CD4-positive, CD25-positive, alpha-beta regulatory T cell (primary cell): ENCODE measurements around the gene CARNS1. TPM values are rescaled to one million over a fixed set of nuclear protein-coding genes. Genes with fewer than 3 reads are reported as not detected.

Source experiments
- ATAC-seq, 2 donors: fragments of 150-1000 bp; cut with Tn5 transposase; one replicate each; pipeline ENCODE4 v1.10.0; 2021; ENCODE audit warnings: low read depth in 2 of 2, moderate number of reproducible peaks in 2 of 2, moderate library complexity in 1 of 2
- DNase-seq, 3 donors: peaks; one replicate each; pipeline versions ENCODE4 v3.0.0 to v3.0.0-alpha.2; 2012 to 2022; ENCODE audit warnings: mixed read lengths in 1 of 3
- H3K27ac ChIP-seq: one replicate; pipeline ENCODE4 v1.7.0; 2013; ENCODE audit warnings: mild to moderate bottlenecking, low read length; ENCODE audit not compliant: insufficient read depth, poor library complexity, severe bottlenecking
- H3K27me3 ChIP-seq: one replicate; pipeline ENCODE4 v1.7.0; 2013; ENCODE audit warnings: low read length; ENCODE audit not compliant: control insufficient read depth, insufficient read depth
- H3K36me3 ChIP-seq: one replicate; pipeline ENCODE4 v1.7.0; 2013; ENCODE audit warnings: mild to moderate bottlenecking, low read length, moderate library complexity; ENCODE audit not compliant: control insufficient read depth, insufficient read depth
- H3K4me1 ChIP-seq: 2 replicates; pipeline ENCODE4 v1.7.0; 2013; ENCODE audit warnings: mild to moderate bottlenecking, low read length; ENCODE audit not compliant: insufficient read depth, control insufficient read depth, poor library complexity, severe bottlenecking
- H3K4me3 ChIP-seq: one replicate; pipeline ENCODE4 v1.7.0; 2013; ENCODE audit warnings: low read depth, mild to moderate bottlenecking, low read length, moderate library complexity
- H3K9me3 ChIP-seq, 2 experiments: 1 replicate in 1 of 2; 2 replicates in 1 of 2; pipeline ENCODE4 v1.7.0; 2013; ENCODE audit warnings: low read length in 2 of 2, mild to moderate bottlenecking in 1 of 2, moderate library complexity in 1 of 2; ENCODE audit not compliant: control insufficient read depth in 2 of 2
- H3K27ac Mint-ChIP-seq, 3 donors: one replicate each; pipeline ENCODE4 v1.8.0; 2020 to 2022; ENCODE audit warnings: mild to moderate bottlenecking in 3 of 3, mixed read lengths in 3 of 3, moderate library complexity in 2 of 3
- H3K27me3 Mint-ChIP-seq: one replicate; pipeline ENCODE4 v1.8.0; 2022; ENCODE audit warnings: mild to moderate bottlenecking, mixed read lengths
- H3K36me3 Mint-ChIP-seq: one replicate; pipeline ENCODE4 v1.8.0; 2020; ENCODE audit warnings: mixed read lengths
- H3K4me1 Mint-ChIP-seq, 4 donors: one replicate each; pipeline ENCODE4 v1.8.0; 2020 to 2022; ENCODE audit warnings: mixed read lengths in 4 of 4, mild to moderate bottlenecking in 1 of 4
- H3K4me3 Mint-ChIP-seq, 4 donors: one replicate each; pipeline ENCODE4 v1.8.0; 2020 to 2022; ENCODE audit warnings: mild to moderate bottlenecking in 4 of 4, mixed read lengths in 4 of 4, moderate library complexity in 3 of 4
- H3K9me3 Mint-ChIP-seq, 7 donors: one replicate each; pipeline ENCODE4 v1.8.0; 2020 to 2022; ENCODE audit warnings: mixed read lengths in 7 of 7, mild to moderate bottlenecking in 3 of 7, moderate library complexity in 2 of 7
- polyA plus RNA-seq, 4 donors: library from polyadenylated mRNA; unstranded; fragments of 300-500 nt; fragmentation: Illumina TruSeq; gene quantifications; one replicate each; pipeline ENCODE4 v1.2.3, GENCODE V29; 2021
- total RNA-seq: library from RNA; stranded (reverse); gene quantifications from one replicate; pipeline ENCODE4 v1.2.3, GENCODE V29; 2022

Gene CARNS1
- total and polyA plus RNA-seq, 5 donors from 2014 or later: 0.63 to 7.8 (median 1.3) TPM

DNA sequence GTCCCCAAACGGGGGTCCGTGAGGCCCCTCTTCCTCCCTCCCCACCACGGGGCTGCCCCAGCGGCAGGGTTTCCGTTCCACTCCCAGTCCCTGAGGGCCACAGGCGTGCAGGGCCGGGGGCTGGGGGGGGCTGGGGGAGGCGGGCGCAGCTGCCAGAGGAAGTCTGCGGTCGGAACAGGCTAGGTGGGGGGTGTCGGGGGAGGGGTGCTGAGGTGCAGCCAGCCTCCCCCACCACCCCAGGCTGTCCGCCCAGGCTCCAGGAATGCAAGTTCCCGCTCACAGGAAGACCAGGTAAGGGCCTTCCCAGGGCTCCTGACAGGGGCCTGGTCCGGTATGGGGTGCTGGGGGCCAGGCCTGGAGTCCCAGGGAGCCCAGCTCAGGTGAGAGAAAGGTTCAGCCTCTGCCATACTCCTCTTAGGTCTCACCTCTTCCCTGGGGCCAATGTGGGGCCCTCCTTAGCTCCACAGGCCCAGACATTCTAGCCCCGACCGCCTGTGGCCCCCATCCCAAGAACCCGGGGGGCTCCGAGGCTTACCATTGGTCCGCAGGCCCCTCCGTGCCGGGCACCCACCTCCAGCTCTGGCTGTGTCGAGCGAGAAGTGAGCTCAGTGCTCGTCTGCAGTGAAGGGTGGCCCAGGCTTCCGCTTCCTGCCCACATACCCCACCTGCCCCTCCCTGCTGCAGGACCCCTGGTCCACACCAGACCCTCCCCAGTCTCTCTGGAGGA, 21.8 kb downstream of the CARNS1 start, which contains the start of gene PTPRCAP:
Gene PTPRCAP (minus strand): TSS at position 601 of the 727 bp plus-strand sequence. CDS start 63 bp downstream, at position 538.
- Mint-ChIP-seq H3K4me1 (peaks cover 4 to 78% (median 30%) of the 10 kb centered on the region in 4 donors), H3K9me3 (no peaks in the 10 kb centered on the region), H3K4me3 (peak within 1 kb of the TSS; percentile 97 to 99 (median 98)), H3K27me3 (no peaks in the 10 kb centered on the region), H3K36me3 (peaks cover 5% of the 10 kb centered on the region), H3K27ac (peak within 1 kb of the TSS; percentile 92 to 94 (median 94))
- no peaks in the 10 kb centered on the region for H3K27me3 ChIP-seq
- H3K36me3 ChIP-seq: peaks cover 12% of the 10 kb centered on the region
- ATAC-seq (peak; percentile 64 to 67), DNase-seq (peak; percentile 72 to 90 (median 84))
- H3K9me3 ChIP-seq: no peaks in the 10 kb centered on the region
- H3K4me1 ChIP-seq: peaks cover 93% of the 10 kb centered on the region
- H3K27ac ChIP-seq: peak within 1 kb of the TSS; percentile 94
- H3K4me3 ChIP-seq: peak within 1 kb of the TSS; percentile 90

DNA sequence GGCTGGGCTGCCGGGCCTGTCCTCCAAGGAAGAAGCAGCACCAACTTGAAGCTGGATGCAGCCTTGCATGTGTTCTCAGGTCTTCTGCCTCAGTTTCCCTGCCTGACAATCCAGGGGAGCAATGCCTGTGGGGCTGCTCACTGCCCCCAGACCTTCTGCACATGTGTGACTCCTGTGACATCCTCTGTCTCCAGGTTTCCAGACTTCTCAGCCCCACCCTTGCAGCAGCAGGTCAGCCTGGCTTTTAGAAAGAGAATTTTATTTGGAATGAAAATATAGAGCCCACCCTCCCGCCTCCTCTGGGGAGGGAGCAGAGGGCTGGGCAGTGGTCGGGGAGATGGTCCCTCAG, 22.3 kb downstream of the CARNS1 start:
- Mint-ChIP-seq H3K4me1 (peaks cover 6 to 78% (median 30%) of the 10 kb centered on the region in 4 donors), H3K27ac (peak overlapping the region; percentile 92 to 94 (median 94)), H3K36me3 (peaks cover 5% of the 10 kb centered on the region), H3K4me3 (peak overlapping the region; percentile 97 to 99 (median 98)), H3K9me3 (no peaks in the 10 kb centered on the region), H3K27me3 (no peaks in the 10 kb centered on the region)
- peaks cover 9% of the 10 kb centered on the region for H3K36me3 ChIP-seq
- ATAC-seq: no peak
- H3K27ac ChIP-seq: peak overlapping the region; percentile 94
- no peak for DNase-seq
- peaks cover 94% of the 10 kb centered on the region for H3K4me1 ChIP-seq
- H3K9me3 ChIP-seq: no peaks in the 10 kb centered on the region
- H3K27me3 ChIP-seq: no peaks in the 10 kb centered on the region
- H3K4me3 ChIP-seq: peak overlapping the region; percentile 88

DNA sequence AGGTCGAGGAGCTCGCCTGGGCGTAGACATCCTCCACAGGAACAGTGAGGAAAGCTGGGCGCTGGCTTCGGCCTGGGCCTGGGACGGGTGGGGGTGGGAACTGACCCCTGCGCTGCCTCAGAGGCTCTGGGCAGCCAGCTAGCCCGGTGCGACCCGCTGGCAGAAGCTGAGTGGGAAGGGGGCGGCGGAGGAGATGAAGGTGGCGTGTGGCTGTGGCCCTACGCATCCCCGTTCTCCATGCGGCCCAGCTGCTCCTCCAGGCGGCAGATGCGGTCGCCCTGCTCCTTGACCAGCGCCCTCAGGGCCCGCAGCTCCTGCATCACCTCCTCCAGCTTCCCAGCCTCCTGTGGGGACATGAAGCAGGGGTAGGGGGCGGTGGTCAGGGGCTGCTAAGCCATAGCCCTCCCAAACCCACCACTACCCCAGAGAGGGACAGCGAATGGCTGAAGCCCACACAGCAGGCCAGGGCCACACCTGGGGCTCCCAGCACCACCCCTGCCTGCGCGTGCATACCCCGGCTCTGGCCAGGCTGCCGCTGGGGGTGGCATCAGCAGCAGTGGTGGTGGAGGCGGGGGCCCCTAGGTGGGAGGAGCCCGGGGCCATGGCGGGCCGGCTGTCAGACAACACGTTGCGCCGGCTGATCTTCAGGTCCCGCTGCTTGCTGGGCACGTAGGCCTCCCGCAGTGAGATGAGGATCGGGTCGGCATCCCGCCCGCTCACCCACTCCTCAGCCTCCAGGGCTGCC, 22.9 kb downstream of the CARNS1 start:
- Histone ChIP-seq H3K27ac (peak overlapping the region; percentile 94), H3K4me1 (peaks cover 94% of the 10 kb centered on the region), H3K9me3 (no peaks in the 10 kb centered on the region), H3K4me3 (peak overlapping the region; percentile 88), H3K36me3 (peaks cover 9% of the 10 kb centered on the region), H3K27me3 (no peaks in the 10 kb centered on the region)
- ATAC-seq (peak; percentile 35 to 41), DNase-seq (peak; percentile 74 to 85 (median 76))
- Mint-ChIP-seq H3K4me3 (peak overlapping the region; percentile 97 to 99 (median 98)), H3K27ac (peak overlapping the region; percentile 92 to 94 (median 94)), H3K36me3 (peaks cover 5% of the 10 kb centered on the region), H3K27me3 (no peaks in the 10 kb centered on the region), H3K9me3 (no peaks in the 10 kb centered on the region), H3K4me1 (peaks cover 6 to 75% (median 30%) of the 10 kb centered on the region in 4 donors)

DNA sequence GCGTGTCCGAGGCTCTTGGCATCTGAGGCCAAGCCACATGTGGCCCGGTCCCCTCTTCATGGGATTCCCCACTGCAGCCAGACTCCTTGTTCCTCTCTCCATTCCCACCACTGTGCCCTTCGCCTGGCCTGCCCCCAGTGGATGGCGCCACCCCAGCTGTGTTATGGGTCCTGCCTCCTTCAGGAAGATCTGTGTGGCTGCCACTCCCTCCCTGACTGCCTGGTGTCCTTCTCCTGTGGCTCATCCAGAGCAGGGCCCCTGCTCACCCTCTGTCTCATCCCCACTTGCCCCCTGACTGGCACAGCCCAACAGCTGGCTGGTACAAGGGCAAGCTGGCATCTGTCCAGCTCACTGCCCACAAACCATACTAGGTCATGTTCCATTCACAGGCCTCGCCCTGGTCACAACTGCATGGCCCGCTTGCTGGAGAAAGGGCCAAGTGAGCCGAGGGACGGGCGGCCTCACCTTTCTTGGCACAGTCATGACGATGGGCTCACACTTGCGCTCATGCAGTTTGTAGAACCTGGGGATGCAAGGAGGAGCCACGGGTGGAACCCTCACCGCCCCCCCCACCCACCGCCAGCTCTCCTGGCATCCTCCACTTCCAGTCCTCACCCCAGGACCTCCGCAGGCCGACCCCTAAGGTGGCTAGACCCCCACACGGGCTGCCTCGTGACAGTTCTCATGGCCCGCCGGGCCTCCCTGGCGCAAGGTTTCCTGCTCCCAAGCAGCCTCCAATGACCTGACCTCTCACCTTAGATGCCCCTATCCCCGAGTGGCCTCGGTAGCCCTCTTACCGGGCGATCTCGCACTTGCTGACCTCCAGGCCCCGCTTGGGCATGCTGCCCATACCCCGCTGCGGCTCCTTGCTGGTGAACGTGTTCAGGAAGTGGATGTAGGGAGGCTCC, 24.1 kb downstream of the CARNS1 start:
- ATAC-seq: no peak
- peak overlapping the region; percentile 92 to 98 (median 94) for H3K27ac Mint-ChIP-seq
- no peaks in the 10 kb centered on the region for H3K27me3 ChIP-seq
- peaks cover 5% of the 10 kb centered on the region for H3K36me3 Mint-ChIP-seq
- H3K9me3 Mint-ChIP-seq: peaks cover 0 to 2% (median 0%) of the 10 kb centered on the region in 7 donors
- no peaks in the 10 kb centered on the region for H3K9me3 ChIP-seq
- H3K27ac ChIP-seq: peak overlapping the region; percentile 94
- H3K4me1 Mint-ChIP-seq: peaks cover 6 to 73% (median 31%) of the 10 kb centered on the region in 4 donors
- no peak for DNase-seq
- peaks cover 93% of the 10 kb centered on the region for H3K4me1 ChIP-seq
- H3K27me3 Mint-ChIP-seq: no peaks in the 10 kb centered on the region
- H3K4me3 Mint-ChIP-seq: peak overlapping the region; percentile 97 to 99 (median 98)
- peaks cover 7% of the 10 kb centered on the region for H3K36me3 ChIP-seq
- H3K4me3 ChIP-seq: peak overlapping the region; percentile 70

DNA sequence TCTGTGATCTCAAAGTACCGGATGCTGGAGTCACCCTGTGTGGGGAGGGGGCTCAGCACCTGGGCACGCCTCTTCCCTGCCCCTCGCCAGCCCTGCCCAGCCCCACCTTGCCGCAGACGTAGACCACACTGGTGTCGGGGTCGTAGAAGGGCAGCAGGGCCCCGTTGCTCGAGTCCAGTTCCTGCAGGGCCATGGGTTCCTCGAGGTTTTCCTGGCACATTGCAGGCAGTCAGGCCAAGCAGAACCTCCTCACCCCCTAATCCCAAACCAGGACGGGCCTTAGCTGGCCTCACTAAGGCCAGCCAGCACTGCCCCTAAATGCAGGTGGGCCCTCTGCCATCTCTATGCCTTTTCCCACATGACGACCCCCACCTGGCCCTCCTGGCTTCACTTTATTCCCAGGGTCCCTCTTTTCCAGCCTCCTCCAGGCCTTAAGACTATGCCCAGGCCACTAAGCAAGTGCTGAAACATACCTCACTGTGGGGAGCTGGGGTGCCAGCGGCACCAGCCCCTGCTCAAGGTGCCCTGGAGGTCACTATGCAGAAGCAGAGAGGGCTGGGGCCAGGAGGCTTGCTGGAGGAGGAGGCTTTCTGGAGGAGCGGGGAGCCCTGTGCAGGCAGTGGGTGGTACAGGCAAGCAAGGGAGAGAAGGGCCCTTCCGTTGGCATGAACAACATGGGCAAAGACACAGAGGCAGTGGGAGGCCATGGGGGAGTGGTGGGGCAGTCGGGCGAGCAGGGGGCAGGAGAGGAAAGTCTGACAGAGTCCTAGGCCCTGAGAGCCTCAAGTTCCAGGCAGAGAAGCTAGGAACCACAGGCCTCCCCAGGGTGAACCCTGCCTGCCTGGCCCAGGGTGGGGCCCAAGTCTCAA, 25.0 kb downstream of the CARNS1 start:
- Histone ChIP-seq H3K27me3 (no peaks in the 10 kb centered on the region), H3K36me3 (peaks cover 3% of the 10 kb centered on the region), H3K4me3 (peak overlapping the region; percentile 37), H3K4me1 (peaks cover 93% of the 10 kb centered on the region), H3K9me3 (no peaks in the 10 kb centered on the region), H3K27ac (peak overlapping the region; percentile 94)
- Mint-ChIP-seq H3K36me3 (peaks cover 5% of the 10 kb centered on the region), H3K27me3 (no peaks in the 10 kb centered on the region), H3K9me3 (peaks cover 0 to 2% (median 0%) of the 10 kb centered on the region in 7 donors), H3K4me1 (peaks cover 6 to 75% (median 38%) of the 10 kb centered on the region in 4 donors), H3K27ac (peak overlapping the region; percentile 92 to 98 (median 94)), H3K4me3 (peak overlapping the region; percentile 97 to 99 (median 98))
- DNase-seq (peak in 2 of 3 donors; percentile 29 to 66), ATAC-seq (no peak)

DNA sequence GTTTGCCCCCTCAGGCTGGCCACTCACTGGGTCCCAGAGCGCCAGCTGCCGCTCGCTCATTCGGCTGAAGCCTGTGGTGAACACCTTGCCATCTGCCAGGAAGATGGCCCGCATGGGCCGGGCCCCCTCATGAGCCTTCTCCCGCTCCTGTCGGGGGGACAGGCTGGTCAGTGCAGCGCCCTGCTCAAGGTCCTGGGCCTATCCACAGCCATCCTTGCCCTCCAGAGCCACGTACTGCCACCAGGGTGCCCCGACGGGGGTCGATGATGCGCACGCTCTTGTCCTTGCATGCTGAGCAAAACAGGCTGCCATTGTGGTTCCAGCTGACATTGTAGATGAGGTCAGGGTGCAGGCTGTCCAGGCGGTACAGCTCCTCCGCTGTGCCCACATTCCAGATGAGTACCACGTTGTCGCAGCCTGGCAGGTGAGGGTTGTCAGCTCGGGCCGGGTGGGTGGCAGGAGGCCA, 25.7 kb downstream of the CARNS1 start:
- H3K4me3 ChIP-seq: no peak overlapping the region
- DNase-seq (peak in 1 of 3 donors; percentile 33), ATAC-seq (no peak)
- H3K9me3 ChIP-seq: no peaks in the 10 kb centered on the region
- H3K4me1 ChIP-seq: peaks cover 93% of the 10 kb centered on the region
- Mint-ChIP-seq H3K27me3 (no peaks in the 10 kb centered on the region), H3K9me3 (peaks cover 0 to 2% (median 0%) of the 10 kb centered on the region in 7 donors), H3K27ac (peak overlapping the region; percentile 76 to 94 (median 92)), H3K4me1 (peaks cover 7 to 77% (median 44%) of the 10 kb centered on the region in 4 donors), H3K4me3 (peak overlapping the region; percentile 53 to 99 (median 66)), H3K36me3 (peaks cover 5% of the 10 kb centered on the region)
- peak overlapping the region; percentile 94 for H3K27ac ChIP-seq
- no peaks in the 10 kb centered on the region for H3K36me3 ChIP-seq
- H3K27me3 ChIP-seq: no peaks in the 10 kb centered on the region
